ENCODE measurements around the gene PDRG1. TPM values are rescaled to one million over a fixed set of nuclear protein-coding genes. Genes with fewer than 3 reads are reported as not detected.
"Not testable (repeated sequence)": the region's sequence is repeated elsewhere in the genome, so short reads cannot be mapped to it uniquely, and the experiment has no call there.

PDRG1 gene
- total and polyA plus RNA-seq, 7 experiments from 2014 or later = 7.5 to 25.0 (median 13.6) TPM

GRCh38 chr20:31934968-31935764 is 16.7 kb downstream of the PDRG1 start:
- no peaks in the 10 kb centered on the region for H3K4me1 ChIP-seq (ENCODE audit: control insufficient read depth in 2 of 2, insufficient read depth in 2 of 2, low read length in 2 of 2)
- Mint-ChIP-seq H3K36me3 (no peaks in the 10 kb centered on the region), H3K27me3 (peaks cover 0 to 16% (median 3%) of the 10 kb centered on the region in 5 donors), H3K4me1 (peaks cover 0 to 1% (median 0%) of the 10 kb centered on the region in 7 donors), H3K9me3 (no peaks in the 10 kb centered on the region), H3K27ac (no peak overlapping the region), H3K4me3 (no peak overlapping the region)
- H3K36me3 ChIP-seq (ENCODE audit: control insufficient read depth in 2 of 3, insufficient read depth in 3 of 3, low read length in 3 of 3) = no peaks in the 10 kb centered on the region
- ChIA-PET POLR2A (no interaction called here), CTCF (no interaction called here)
- H3K9me3 ChIP-seq (ENCODE audit: control insufficient read depth in 2 of 3, low read length in 3 of 3) = no peaks in the 10 kb centered on the region
- H3K4me3 ChIP-seq (ENCODE audit: low read length) = no peak overlapping the region
- H3K27me3 ChIP-seq (ENCODE audit: control insufficient read depth in 2 of 2, insufficient read depth in 2 of 2, low read length in 2 of 2) = no peaks in the 10 kb centered on the region
- DNase-seq (no peak), ATAC-seq (no peak)
- intact Hi-C loops (cut with micrococcal nuclease) = no loop called here
- H3K27ac ChIP-seq (ENCODE audit: low read depth, low read length) = no peak overlapping the region

GRCh38 chr20:31934491-31934890 is 17.4 kb downstream of the PDRG1 start:
- no peak for ATAC-seq
- no peaks in the 10 kb centered on the region for H3K36me3 Mint-ChIP-seq
- no peaks in the 10 kb centered on the region for H3K9me3 Mint-ChIP-seq

GRCh38 chr20:31933698-31934097 is 18.1 kb downstream of the PDRG1 start:
- no peak overlapping the region for H3K27ac Mint-ChIP-seq
- CTCF ChIA-PET = no interaction called here
- no peak overlapping the region for H3K27ac ChIP-seq (ENCODE audit: low read depth, low read length)
- no peaks in the 10 kb centered on the region for H3K9me3 ChIP-seq (ENCODE audit: control insufficient read depth in 2 of 3, low read length in 3 of 3)
- H3K4me1 Mint-ChIP-seq = peaks cover 0 to 1% (median 0%) of the 10 kb centered on the region in 7 donors
- no peak overlapping the region for H3K4me3 Mint-ChIP-seq
- POLR2A ChIA-PET = no interaction called here
- H3K4me1 ChIP-seq (ENCODE audit: control insufficient read depth in 2 of 2, insufficient read depth in 2 of 2, low read length in 2 of 2) = no peaks in the 10 kb centered on the region
- no peak for DNase-seq
- ATAC-seq = no peak
- no peak overlapping the region for H3K4me3 ChIP-seq (ENCODE audit: low read length)
- H3K9me3 Mint-ChIP-seq = no peaks in the 10 kb centered on the region
- H3K27me3 ChIP-seq (ENCODE audit: control insufficient read depth in 2 of 2, insufficient read depth in 2 of 2, low read length in 2 of 2) = no peaks in the 10 kb centered on the region
- H3K27me3 Mint-ChIP-seq = peaks cover 0 to 20% (median 7%) of the 10 kb centered on the region in 5 donors
- no peaks in the 10 kb centered on the region for H3K36me3 ChIP-seq (ENCODE audit: control insufficient read depth in 2 of 3, insufficient read depth in 3 of 3, low read length in 3 of 3)
- intact Hi-C loops (cut with micrococcal nuclease) = no loop called here
- H3K36me3 Mint-ChIP-seq = no peaks in the 10 kb centered on the region

More at GRCh38 chr20:31934491-31934890, 17.4 kb downstream of the PDRG1 start:
- ChIA-PET POLR2A (no interaction called here), CTCF (no interaction called here)
- Mint-ChIP-seq H3K27ac (no peak overlapping the region), H3K4me3 (no peak overlapping the region), H3K4me1 (peaks cover 0 to 1% (median 0%) of the 10 kb centered on the region in 7 donors), H3K27me3 (peaks cover 0 to 16% (median 3%) of the 10 kb centered on the region in 5 donors)
- H3K4me1 ChIP-seq (ENCODE audit: control insufficient read depth in 2 of 2, insufficient read depth in 2 of 2, low read length in 2 of 2) = no peaks in the 10 kb centered on the region
- H3K36me3 ChIP-seq (ENCODE audit: control insufficient read depth in 2 of 3, insufficient read depth in 3 of 3, low read length in 3 of 3) = no peaks in the 10 kb centered on the region
- H3K9me3 ChIP-seq (ENCODE audit: control insufficient read depth in 2 of 3, low read length in 3 of 3) = no peaks in the 10 kb centered on the region
- DNase-seq = no peak
- H3K27me3 ChIP-seq (ENCODE audit: control insufficient read depth in 2 of 2, insufficient read depth in 2 of 2, low read length in 2 of 2) = no peaks in the 10 kb centered on the region
- no peak overlapping the region for H3K4me3 ChIP-seq (ENCODE audit: low read length)
- intact Hi-C loops (cut with micrococcal nuclease) = no loop called here
- H3K27ac ChIP-seq (ENCODE audit: low read depth, low read length) = no peak overlapping the region

- Histone ChIP-seq H3K4me1 (ENCODE audit: control insufficient read depth in 2 of 2, insufficient read depth in 2 of 2, low read length in 2 of 2) (no peaks in the 10 kb centered on the region), H3K9me3 (ENCODE audit: control insufficient read depth in 2 of 3, low read length in 3 of 3) (no peaks in the 10 kb centered on the region), H3K27me3 (ENCODE audit: control insufficient read depth in 2 of 2, insufficient read depth in 2 of 2, low read length in 2 of 2) (no peaks in the 10 kb centered on the region), H3K4me3 (ENCODE audit: low read length) (no peak overlapping the region), H3K27ac (ENCODE audit: low read depth, low read length) (no peak overlapping the region), H3K36me3 (ENCODE audit: control insufficient read depth in 2 of 3, insufficient read depth in 3 of 3, low read length in 3 of 3) (no peaks in the 10 kb centered on the region)
- H3K4me1 Mint-ChIP-seq = peaks cover 0 to 1% (median 0%) of the 10 kb centered on the region in 7 donors
- ChIA-PET POLR2A (no interaction called here), CTCF (interaction anchor here (0.7 kb wide), 1 partner anchor 11 kb away, joined by 4 read pairs; no protein-coding TSS in a partner anchor)
- H3K36me3 Mint-ChIP-seq = no peaks in the 10 kb centered on the region
- ATAC-seq (no peak), DNase-seq (no peak)
- no peak overlapping the region for H3K4me3 Mint-ChIP-seq
- peaks cover 9 to 39% (median 12%) of the 10 kb centered on the region in 5 donors for H3K27me3 Mint-ChIP-seq
- H3K27ac Mint-ChIP-seq = no peak overlapping the region
- intact Hi-C loops (cut with micrococcal nuclease) = no loop called here
- no peaks in the 10 kb centered on the region for H3K9me3 Mint-ChIP-seq
Observed at GRCh38 chr20:31930779-31931178, 21.1 kb downstream of the PDRG1 start.

- H3K9me3 ChIP-seq (ENCODE audit: control insufficient read depth in 2 of 3, low read length in 3 of 3); H3K36me3 Mint-ChIP-seq; H3K27ac Mint-ChIP-seq; H3K9me3 Mint-ChIP-seq; H3K27ac ChIP-seq (ENCODE audit: low read depth, low read length); H3K4me1 ChIP-seq (ENCODE audit: control insufficient read depth in 2 of 2, insufficient read depth in 2 of 2, low read length in 2 of 2); H3K27me3 ChIP-seq (ENCODE audit: control insufficient read depth in 2 of 2, insufficient read depth in 2 of 2, low read length in 2 of 2); H3K4me3 ChIP-seq (ENCODE audit: low read length); POLR2A ChIA-PET; H3K36me3 ChIP-seq (ENCODE audit: control insufficient read depth in 2 of 3, insufficient read depth in 3 of 3, low read length in 3 of 3); H3K4me1 Mint-ChIP-seq; DNase-seq; ATAC-seq; CTCF ChIA-PET; intact Hi-C loops (cut with micrococcal nuclease); H3K4me3 Mint-ChIP-seq: not testable (repeated sequence)
- peaks cover 9 to 43% (median 18%) of the 10 kb centered on the region in 5 donors for H3K27me3 Mint-ChIP-seq
Observed at GRCh38 chr20:31929631-31930030, 22.2 kb downstream of the PDRG1 start.

- no peak for ATAC-seq
- peaks cover 0 to 3% (median 0%) of the 10 kb centered on the region in 11 donors for H3K9me3 Mint-ChIP-seq
- no peak for DNase-seq
- ChIA-PET POLR2A (no interaction called here), CTCF (interaction anchor here (0.6 kb wide), 1 partner anchor 348 kb away, joined by 3 read pairs; no protein-coding TSS in a partner anchor)
- intact Hi-C loops (cut with micrococcal nuclease) = no loop called here
- Histone ChIP-seq H3K36me3 (ENCODE audit: control insufficient read depth in 2 of 3, insufficient read depth in 3 of 3, low read length in 3 of 3) (no peaks in the 10 kb centered on the region), H3K27me3 (ENCODE audit: control insufficient read depth in 2 of 2, insufficient read depth in 2 of 2, low read length in 2 of 2) (no peaks in the 10 kb centered on the region), H3K4me3 (ENCODE audit: low read length) (no peak overlapping the region), H3K9me3 (ENCODE audit: control insufficient read depth in 2 of 3, low read length in 3 of 3) (no peaks in the 10 kb centered on the region), H3K4me1 (ENCODE audit: control insufficient read depth in 2 of 2, insufficient read depth in 2 of 2, low read length in 2 of 2) (no peaks in the 10 kb centered on the region), H3K27ac (ENCODE audit: low read depth, low read length) (no peak overlapping the region)
- H3K4me3 Mint-ChIP-seq = no peak overlapping the region
- peaks cover 9 to 60% (median 35%) of the 10 kb centered on the region in 5 donors for H3K27me3 Mint-ChIP-seq
- H3K4me1 Mint-ChIP-seq = no peaks in the 10 kb centered on the region
- H3K27ac Mint-ChIP-seq = no peak overlapping the region
- no peaks in the 10 kb centered on the region for H3K36me3 Mint-ChIP-seq
Observed at GRCh38 chr20:31927627-31928159, 24.2 kb downstream of the PDRG1 start.

GRCh38 chr20:31926493-31926892 is 25.4 kb downstream of the PDRG1 start:
- Mint-ChIP-seq H3K4me1 (no peaks in the 10 kb centered on the region), H3K36me3 (no peaks in the 10 kb centered on the region), H3K27ac (no peak overlapping the region), H3K27me3 (peaks cover 9 to 59% (median 35%) of the 10 kb centered on the region in 5 donors), H3K4me3 (no peak overlapping the region), H3K9me3 (peaks cover 0 to 3% (median 0%) of the 10 kb centered on the region in 11 donors)
- ChIA-PET POLR2A (no interaction called here), CTCF (interaction anchor here (0.5 kb wide), 1 partner anchor 9 kb away, joined by 4 read pairs; no protein-coding TSS in a partner anchor)
- no peak overlapping the region for H3K4me3 ChIP-seq (ENCODE audit: low read length)
- no peaks in the 10 kb centered on the region for H3K27me3 ChIP-seq (ENCODE audit: control insufficient read depth in 2 of 2, insufficient read depth in 2 of 2, low read length in 2 of 2)
- intact Hi-C loops (cut with micrococcal nuclease) = no loop called here
- no peak overlapping the region for H3K27ac ChIP-seq (ENCODE audit: low read depth, low read length)
- no peaks in the 10 kb centered on the region for H3K36me3 ChIP-seq (ENCODE audit: control insufficient read depth in 2 of 3, insufficient read depth in 3 of 3, low read length in 3 of 3)
- H3K4me1 ChIP-seq (ENCODE audit: control insufficient read depth in 2 of 2, insufficient read depth in 2 of 2, low read length in 2 of 2) = no peaks in the 10 kb centered on the region
- no peak for ATAC-seq
- no peaks in the 10 kb centered on the region for H3K9me3 ChIP-seq (ENCODE audit: control insufficient read depth in 2 of 3, low read length in 3 of 3)
- DNase-seq = no peak
